Stimulated activated CD8-positive, alpha-beta memory T cell treated with anti-CD3 and anti-CD28 coated beads, Interleukin-4, amount 100 ng/mL, for 1 hour (primary cell): ENCODE measurements around the gene DQX1.
"Not testable (repeated sequence)": the region's sequence is repeated elsewhere in the genome, so short reads cannot be mapped to it uniquely, and the experiment has no call there.

ENCODE experiments used
- DNase-seq, 2 donors: peaks; one replicate each; pipeline ENCODE4 v3.0.0-alpha.2; 2020; ENCODE audit warnings: low read depth in 2 of 2, low spot score in 1 of 2

The DQX1 gene

GRCh38 chr2:74525717-74526648 is at the start of gene DQX1:
TSS of gene DQX1 (minus strand) at chr2:74526231. CDS start at chr2:74525729, 502 bp downstream.
- DNase-seq: no peak

GRCh38 chr2:74575320-74575719 is 49.3 kb upstream of the DQX1 start:
- DNase-seq: no peak

GRCh38 chr2:74573747-74574562 is 47.9 kb upstream of the DQX1 start:
- no peak for DNase-seq

- no peak for DNase-seq
Measured at GRCh38 chr2:74572178-74572925, 46.3 kb upstream of the DQX1 start.

GRCh38 chr2:74571058-74571457 is 45.0 kb upstream of the DQX1 start:
- no peak for DNase-seq

GRCh38 chr2:74569686-74570085 is 43.7 kb upstream of the DQX1 start:
- no peak for DNase-seq

- no peak for DNase-seq
Measured at GRCh38 chr2:74567881-74568280, 41.9 kb upstream of the DQX1 start.

- DNase-seq: no peak
Measured at GRCh38 chr2:74566754-74567085, 40.7 kb upstream of the DQX1 start.

- DNase-seq: no peak
Measured at GRCh38 chr2:74566076-74566753, 40.2 kb upstream of the DQX1 start.

GRCh38 chr2:74564222-74564621 is 38.2 kb upstream of the DQX1 start:
- no peak for DNase-seq

- DNase-seq: no peak
Measured at GRCh38 chr2:74562126-74562775, 36.2 kb upstream of the DQX1 start.

- DNase-seq: not testable (repeated sequence)
Measured at GRCh38 chr2:74561022-74561421, 35.0 kb upstream of the DQX1 start.

- DNase-seq: no peak
Measured at GRCh38 chr2:74560591-74560990, 34.6 kb upstream of the DQX1 start.

- no peak for DNase-seq
Measured at GRCh38 chr2:74559912-74560311, 33.9 kb upstream of the DQX1 start.

- no peak for DNase-seq
Measured at GRCh38 chr2:74558284-74559230, 32.5 kb upstream of the DQX1 start.

- DNase-seq: no peak
Measured at GRCh38 chr2:74556831-74557370, 30.9 kb upstream of the DQX1 start.

- DNase-seq: no peak
Measured at GRCh38 chr2:74556159-74556558, 30.1 kb upstream of the DQX1 start.

- DNase-seq: no peak
Measured at GRCh38 chr2:74555610-74556103, 29.6 kb upstream of the DQX1 start.
